KMS-11 (cell line): Measurements from ENCODE around the gene HECW1.

Source experiments
- H2AFZ ChIP-seq: fragments of 200-600 bp; sonication (generic); 2 replicates; pipeline ENCODE4 v1.6.1; 2016; ENCODE audit warnings: antibody characterized with exemption, mixed run types, low read depth
- H3K27ac ChIP-seq: fragments of 200-600 bp; sonication (generic); 2 replicates; pipeline ENCODE4 v1.6.1; 2016; ENCODE audit warnings: mild to moderate bottlenecking, mixed run types
- H3K27me3 ChIP-seq: fragments of 200-600 bp; sonication (generic); 2 replicates; pipeline ENCODE4 v1.6.1; 2017; ENCODE audit warnings: mild to moderate bottlenecking, low read depth, mixed run types, moderate library complexity; ENCODE audit not compliant: insufficient read depth
- H3K36me3 ChIP-seq: fragments of 200-600 bp; sonication (generic); 2 replicates; pipeline ENCODE4 v1.6.1; 2017; ENCODE audit warnings: mild to moderate bottlenecking, mixed run types; ENCODE audit not compliant: insufficient read depth
- H3K4me1 ChIP-seq: fragments of 200-600 bp; sonication (generic); 2 replicates; pipeline ENCODE4 v1.6.1; 2016; ENCODE audit warnings: mild to moderate bottlenecking, low read depth, mixed run types; ENCODE audit not compliant: poor library complexity, severe bottlenecking
- H3K4me2 ChIP-seq: fragments of 200-600 bp; sonication (generic); 2 replicates; pipeline ENCODE4 v1.7.0; 2016; ENCODE audit warnings: mild to moderate bottlenecking, mixed run types
- H3K4me3 ChIP-seq: fragments of 200-600 bp; sonication (generic); IDR thresholded peaks from 2 replicates; pipeline ENCODE4 v1.6.1; 2017; ENCODE audit warnings: low read depth, low read length, mixed read lengths; ENCODE audit not compliant: insufficient read depth
- H3K79me2 ChIP-seq: fragments of 200-600 bp; sonication (generic); 2 replicates; pipeline ENCODE4 v1.6.1; 2016; ENCODE audit warnings: low read depth, mixed run types; ENCODE audit not compliant: insufficient read depth
- H3K9ac ChIP-seq: fragments of 200-600 bp; sonication (generic); 2 replicates; pipeline ENCODE4 v1.6.1; 2016; ENCODE audit warnings: mild to moderate bottlenecking, mixed run types
- H4K20me1 ChIP-seq: fragments of 200-600 bp; sonication (generic); 2 replicates; pipeline ENCODE4 v1.6.1; 2016; ENCODE audit warnings: mild to moderate bottlenecking, mixed run types; ENCODE audit not compliant: insufficient read depth
- TF ChIP-seq, protein P1 (sequence below): fragments of 200-600 bp; sonication (generic); conservative IDR thresholded peaks from 2 replicates; pipeline ENCODE4 v1.6.1; 2017; ENCODE audit warnings: low read depth, mild to moderate bottlenecking, antibody characterized with exemption, low read length, moderate library complexity, mixed read lengths

Gene HECW1

DNA sequence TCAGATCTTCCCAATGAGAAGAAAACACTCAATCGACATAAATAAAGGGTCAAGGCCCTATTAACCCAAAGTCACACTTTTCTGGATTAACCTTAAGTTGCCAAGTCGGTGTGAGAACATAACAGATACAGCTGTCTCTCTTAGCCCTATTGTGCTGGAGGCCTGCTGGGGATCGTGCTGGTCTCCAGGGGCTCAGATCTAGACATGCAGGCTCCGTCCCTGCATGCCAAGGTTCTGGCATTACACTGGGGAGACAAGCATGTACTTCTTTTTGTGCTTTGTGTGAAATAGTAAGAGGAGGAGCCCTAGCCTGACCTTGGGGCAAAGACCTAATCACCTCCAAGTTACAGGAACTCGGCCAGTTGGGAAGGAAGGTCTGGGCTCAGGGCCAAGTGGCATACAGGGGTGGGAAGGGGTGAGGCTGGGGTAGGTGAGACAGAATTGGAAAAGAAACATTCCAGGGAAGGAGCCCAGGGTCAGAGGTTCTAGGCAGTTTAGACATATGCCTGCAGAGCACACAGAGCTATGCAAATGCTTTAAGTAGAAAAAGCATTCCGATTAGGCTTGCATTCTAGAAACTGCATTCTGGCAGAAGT is 216.4 kb downstream of the HECW1 start:
- H3K27ac ChIP-seq, result no peak overlapping the region

DNA sequence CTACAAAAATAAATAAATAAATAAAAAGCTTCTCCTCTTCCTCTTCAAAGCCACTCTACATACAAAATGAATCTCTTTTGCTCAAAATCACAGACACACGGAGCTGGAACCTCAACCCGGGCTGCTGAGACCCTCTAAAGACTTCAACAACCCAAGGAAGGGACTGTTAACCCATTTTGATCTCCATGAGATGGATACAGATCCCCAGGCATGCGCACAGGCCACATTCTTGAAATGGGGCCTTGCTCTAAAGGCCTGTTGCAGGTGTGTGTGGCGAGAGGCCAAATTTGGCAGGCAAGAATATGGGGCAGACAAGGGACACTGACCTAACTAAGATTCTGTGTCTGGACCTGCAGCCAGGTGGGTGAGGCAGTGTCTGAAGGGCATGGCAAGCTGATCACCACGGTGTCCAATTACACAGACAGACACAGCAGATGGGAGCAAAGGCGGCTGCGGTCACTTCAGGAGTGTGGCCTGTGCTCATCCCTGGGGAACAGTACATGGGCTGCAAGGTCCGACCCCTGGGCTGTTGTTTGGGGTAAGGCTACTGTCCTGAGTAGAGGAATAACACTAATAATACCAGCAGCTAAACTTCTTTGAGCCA is 219.8 kb downstream of the HECW1 start:
- Histone ChIP-seq H4K20me1 (no peaks in the 10 kb centered on the region), H3K4me1 (no peaks in the 10 kb centered on the region), H3K9ac (no peak overlapping the region), H3K27ac (no peak overlapping the region), H2AFZ (no peak overlapping the region), H3K79me2 (no peaks in the 10 kb centered on the region), H3K4me2 (no peak overlapping the region), H3K27me3 (no peaks in the 10 kb centered on the region), H3K36me3 (no peaks in the 10 kb centered on the region), H3K4me3 (no peak overlapping the region)
- TF ChIP-seq, protein P1, sequence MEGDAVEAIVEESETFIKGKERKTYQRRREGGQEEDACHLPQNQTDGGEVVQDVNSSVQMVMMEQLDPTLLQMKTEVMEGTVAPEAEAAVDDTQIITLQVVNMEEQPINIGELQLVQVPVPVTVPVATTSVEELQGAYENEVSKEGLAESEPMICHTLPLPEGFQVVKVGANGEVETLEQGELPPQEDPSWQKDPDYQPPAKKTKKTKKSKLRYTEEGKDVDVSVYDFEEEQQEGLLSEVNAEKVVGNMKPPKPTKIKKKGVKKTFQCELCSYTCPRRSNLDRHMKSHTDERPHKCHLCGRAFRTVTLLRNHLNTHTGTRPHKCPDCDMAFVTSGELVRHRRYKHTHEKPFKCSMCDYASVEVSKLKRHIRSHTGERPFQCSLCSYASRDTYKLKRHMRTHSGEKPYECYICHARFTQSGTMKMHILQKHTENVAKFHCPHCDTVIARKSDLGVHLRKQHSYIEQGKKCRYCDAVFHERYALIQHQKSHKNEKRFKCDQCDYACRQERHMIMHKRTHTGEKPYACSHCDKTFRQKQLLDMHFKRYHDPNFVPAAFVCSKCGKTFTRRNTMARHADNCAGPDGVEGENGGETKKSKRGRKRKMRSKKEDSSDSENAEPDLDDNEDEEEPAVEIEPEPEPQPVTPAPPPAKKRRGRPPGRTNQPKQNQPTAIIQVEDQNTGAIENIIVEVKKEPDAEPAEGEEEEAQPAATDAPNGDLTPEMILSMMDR, result no peak

More for the DNA sequence above, 216.4 kb downstream of the HECW1 start:
- no peak overlapping the region for H3K4me3 ChIP-seq
- H3K36me3 ChIP-seq, result no peaks in the 10 kb centered on the region
- H4K20me1 ChIP-seq, result no peaks in the 10 kb centered on the region
- no peak overlapping the region for H3K4me2 ChIP-seq
- TF ChIP-seq, protein P1, result no peak
- H2AFZ ChIP-seq, result no peak overlapping the region
- H3K9ac ChIP-seq, result no peak overlapping the region
- H3K27me3 ChIP-seq, result no peaks in the 10 kb centered on the region
- H3K4me1 ChIP-seq, result no peaks in the 10 kb centered on the region
- no peaks in the 10 kb centered on the region for H3K79me2 ChIP-seq

DNA sequence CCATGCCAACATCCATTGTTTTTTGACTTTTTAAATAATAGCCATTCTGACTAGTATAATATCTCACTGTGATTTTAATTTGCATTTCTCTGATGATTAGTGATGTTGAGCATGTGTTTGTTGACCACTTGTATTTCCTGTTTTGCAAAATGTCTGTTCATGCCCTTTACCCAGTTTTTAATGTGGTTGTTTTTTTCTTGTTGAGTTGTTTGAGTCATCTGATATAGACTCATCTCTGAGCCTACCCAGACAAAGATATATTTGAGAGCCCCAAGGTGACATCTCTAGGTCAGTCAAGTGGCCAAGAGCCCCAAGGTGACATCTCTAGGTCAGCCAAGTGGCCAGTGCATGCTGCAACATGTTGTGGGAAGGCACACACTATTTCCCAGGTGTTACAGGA is 224.7 kb downstream of the HECW1 start:
- Histone ChIP-seq H3K27ac (no peak overlapping the region), H3K4me1 (no peaks in the 10 kb centered on the region), H4K20me1 (no peaks in the 10 kb centered on the region), H3K4me2 (no peak overlapping the region), H3K4me3 (no peak overlapping the region), H3K79me2 (no peaks in the 10 kb centered on the region), H2AFZ (no peak overlapping the region), H3K9ac (no peak overlapping the region), H3K27me3 (no peaks in the 10 kb centered on the region), H3K36me3 (no peaks in the 10 kb centered on the region)
- TF ChIP-seq, protein P1, result no peak

DNA sequence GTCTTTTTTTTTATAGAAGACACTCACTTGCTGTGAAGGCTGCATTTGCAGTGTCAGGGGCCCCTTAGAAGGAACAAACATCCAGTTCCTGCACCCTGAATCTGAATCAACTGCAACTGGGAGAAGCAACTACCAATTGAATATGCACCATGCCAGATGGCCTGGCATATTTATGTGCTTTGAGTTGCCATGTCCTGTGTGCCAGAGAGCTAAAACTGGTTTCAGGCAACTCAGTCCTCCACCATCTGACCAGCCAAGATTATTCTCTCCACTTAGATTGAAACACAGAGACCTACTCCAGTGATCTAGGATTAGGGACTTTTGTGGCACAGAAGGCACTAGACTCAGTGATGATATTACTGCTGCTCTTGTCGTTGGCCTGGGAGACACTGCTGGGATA is 225.4 kb downstream of the HECW1 start:
- Histone ChIP-seq H2AFZ (no peak overlapping the region), H4K20me1 (no peaks in the 10 kb centered on the region), H3K4me1 (no peaks in the 10 kb centered on the region), H3K36me3 (no peaks in the 10 kb centered on the region), H3K27me3 (no peaks in the 10 kb centered on the region), H3K4me2 (no peak overlapping the region), H3K27ac (no peak overlapping the region), H3K4me3 (no peak overlapping the region), H3K9ac (no peak overlapping the region), H3K79me2 (no peaks in the 10 kb centered on the region)
- TF ChIP-seq, protein P1, result no peak
